Measurements from ENCODE around the gene TTLL13.

DNA sequence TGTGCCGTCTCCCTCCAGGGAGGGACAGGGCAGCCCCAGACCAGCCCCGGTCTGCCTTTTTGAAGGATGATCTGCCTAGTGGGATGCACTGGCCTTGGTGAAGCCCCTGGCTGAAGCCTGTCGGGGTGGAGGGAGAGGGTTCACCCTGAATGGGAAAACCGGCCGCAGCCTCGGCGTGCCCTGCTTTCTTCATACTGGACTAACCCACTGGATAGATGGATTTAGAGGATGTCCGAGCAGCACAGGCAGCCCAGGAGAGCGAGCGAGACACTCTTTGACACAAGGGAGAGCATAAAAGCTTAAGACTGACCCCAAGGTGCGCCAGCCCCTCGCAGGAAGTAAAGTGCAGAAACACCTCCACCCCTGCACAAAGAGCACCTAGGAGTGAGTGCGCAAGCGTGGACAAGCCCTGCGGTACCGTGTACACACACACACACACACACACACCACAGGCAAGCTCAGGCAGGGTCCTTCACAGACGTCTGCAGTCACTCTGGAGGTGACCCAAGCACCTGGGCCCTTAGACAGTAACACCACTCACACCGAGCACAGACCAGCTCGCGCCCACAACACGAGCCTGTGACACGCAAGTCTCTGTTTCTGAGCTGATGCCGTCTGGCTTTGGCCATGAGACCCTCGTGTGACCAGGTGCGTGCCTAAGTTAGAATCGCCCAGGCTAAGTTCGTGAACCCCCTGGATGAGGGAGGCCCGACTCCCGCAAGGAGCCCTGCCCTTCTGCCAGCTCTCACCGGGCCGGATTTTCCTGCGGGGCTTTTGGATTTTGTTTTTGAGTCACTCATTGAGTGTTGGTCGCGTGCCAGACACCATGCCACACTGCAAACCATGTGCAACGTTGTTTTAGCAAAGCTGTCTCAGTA lies 36.9 kb upstream of the TTLL13 start:
- no peak for TF ChIP-seq CTCF (IDR thresholded peaks at IDR 0.05; ENCODE audit: insufficient read depth, low read depth, low read length)
- TF ChIP-seq EZH2 (IDR thresholded peaks at IDR 0.05; ENCODE audit: insufficient read depth, low read length): no peak

All from astrocyte (in vitro differentiated cells and primary cell).